Measurements from ENCODE around the gene FBLN1.

The FBLN1 gene

DNA sequence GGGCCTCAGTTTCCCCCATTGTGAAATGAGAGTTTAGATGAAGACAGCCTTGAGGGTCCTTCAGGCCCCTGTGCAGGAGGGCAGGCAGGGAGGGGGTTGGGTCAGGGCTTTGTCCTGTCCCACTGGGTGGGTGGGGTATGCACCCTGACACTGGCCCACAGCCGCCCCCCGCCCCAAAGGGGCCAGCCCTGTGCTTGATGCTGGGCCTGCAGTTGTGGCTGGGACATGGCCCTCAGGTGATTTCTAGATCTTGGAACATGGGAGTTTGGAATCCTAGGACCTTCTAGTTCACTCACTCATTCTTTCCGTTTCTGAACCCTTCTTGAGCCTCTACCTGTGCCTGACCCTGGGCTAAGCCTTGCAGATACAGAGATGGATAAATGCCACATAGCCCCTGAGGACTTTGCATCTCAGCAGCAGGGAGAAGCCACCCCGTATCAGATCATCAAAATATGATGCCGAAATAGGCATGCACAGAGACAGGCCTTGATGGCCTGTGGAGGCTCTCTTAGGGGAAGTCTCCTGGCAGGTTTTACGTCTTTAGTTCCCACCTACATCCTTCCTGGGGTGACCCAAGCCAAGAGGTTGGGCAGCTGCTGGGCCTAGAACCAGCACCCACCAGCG, 76.0 kb downstream of the FBLN1 start:
- TF ChIP-seq CTCF (IDR thresholded peaks at IDR 0.05; ENCODE audit: low read depth, low read length) = no peak
- no peak overlapping the region for H3K4me3 ChIP-seq (ENCODE audit: low read depth, low read length)

DNA sequence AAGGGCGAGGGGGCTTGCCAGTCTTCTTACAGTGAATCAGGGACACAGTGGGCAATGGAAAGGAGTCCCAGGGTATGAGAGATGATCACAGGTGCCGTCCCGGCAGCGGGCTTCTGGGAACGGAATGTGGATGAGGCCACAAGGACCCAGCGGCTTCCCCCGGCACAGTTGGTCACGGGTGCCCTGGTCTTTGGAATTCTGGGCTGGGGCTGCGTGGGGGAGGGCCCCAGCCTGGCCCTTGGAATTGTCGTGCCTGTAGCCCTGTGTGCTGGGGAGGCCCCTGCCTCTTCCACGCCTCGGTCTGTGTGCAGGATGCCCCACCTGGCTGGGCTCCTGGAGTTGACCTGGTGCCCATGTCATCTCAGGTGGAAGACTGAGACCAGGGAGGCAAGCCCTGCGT, 76.6 kb downstream of the FBLN1 start:
- no peak overlapping the region for H3K4me3 ChIP-seq (ENCODE audit: low read depth, low read length)
- TF ChIP-seq CTCF (IDR thresholded peaks at IDR 0.05; ENCODE audit: low read depth, low read length) = no peak

DNA sequence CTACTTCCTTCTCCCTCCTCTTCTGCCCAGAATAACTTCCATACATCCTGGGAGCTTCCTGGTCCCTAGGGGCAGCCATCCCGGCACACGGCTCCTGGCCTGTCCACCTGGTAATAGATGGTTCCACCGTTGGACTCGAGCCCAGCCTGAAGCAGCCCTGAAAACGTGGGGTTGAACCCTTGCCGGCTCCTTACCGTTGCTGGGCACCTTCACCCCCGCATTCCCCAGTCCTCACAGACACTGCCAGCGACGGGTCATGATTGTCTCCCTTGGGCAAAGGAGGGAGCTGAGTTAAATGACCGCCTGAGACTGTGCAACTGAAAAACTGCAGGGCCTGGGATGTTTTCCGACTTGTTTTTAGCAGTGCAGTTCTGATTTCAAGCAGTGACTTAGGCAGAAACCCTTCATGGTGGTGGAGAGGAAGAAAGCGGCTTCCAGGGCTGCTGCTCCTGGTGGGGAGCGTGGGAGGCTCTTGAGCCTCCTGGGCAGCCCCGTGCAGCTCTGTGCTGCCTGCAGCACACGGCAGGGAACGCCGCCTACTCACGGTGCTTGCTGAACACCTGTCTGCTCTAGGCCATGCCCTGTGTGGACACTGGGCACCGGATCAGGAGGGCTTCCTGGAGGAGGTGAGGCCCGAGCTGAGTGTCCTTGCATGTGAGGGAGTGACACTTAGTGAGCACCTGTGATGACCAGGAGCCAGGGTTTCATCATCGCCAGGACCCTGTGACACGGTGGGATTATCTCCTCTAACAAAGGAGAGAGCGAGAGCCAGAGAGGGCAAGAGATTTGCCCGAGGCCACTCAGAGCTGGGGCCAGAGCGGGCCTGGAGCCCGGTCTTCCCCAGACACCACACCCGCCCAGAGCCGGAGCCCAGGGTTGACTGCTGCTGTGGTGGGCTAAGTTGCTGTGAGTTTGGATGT, 77.4 kb downstream of the FBLN1 start:
- H3K4me3 ChIP-seq (ENCODE audit: low read depth, low read length) = no peak overlapping the region
- no peak for TF ChIP-seq CTCF (IDR thresholded peaks at IDR 0.05; ENCODE audit: low read depth, low read length)

- H3K4me3 ChIP-seq (ENCODE audit: low read depth, low read length) = no peak overlapping the region
- no peak for TF ChIP-seq CTCF (IDR thresholded peaks at IDR 0.05; ENCODE audit: low read depth, low read length)
Observed at GRCh38 chr22:45580726-45581381, 78.2 kb downstream of the FBLN1 start.

- no peak for TF ChIP-seq CTCF (IDR thresholded peaks at IDR 0.05; ENCODE audit: low read depth, low read length)
- no peak overlapping the region for H3K4me3 ChIP-seq (ENCODE audit: low read depth, low read length)
Observed at GRCh38 chr22:45581549-45582080, 78.9 kb downstream of the FBLN1 start.

DNA sequence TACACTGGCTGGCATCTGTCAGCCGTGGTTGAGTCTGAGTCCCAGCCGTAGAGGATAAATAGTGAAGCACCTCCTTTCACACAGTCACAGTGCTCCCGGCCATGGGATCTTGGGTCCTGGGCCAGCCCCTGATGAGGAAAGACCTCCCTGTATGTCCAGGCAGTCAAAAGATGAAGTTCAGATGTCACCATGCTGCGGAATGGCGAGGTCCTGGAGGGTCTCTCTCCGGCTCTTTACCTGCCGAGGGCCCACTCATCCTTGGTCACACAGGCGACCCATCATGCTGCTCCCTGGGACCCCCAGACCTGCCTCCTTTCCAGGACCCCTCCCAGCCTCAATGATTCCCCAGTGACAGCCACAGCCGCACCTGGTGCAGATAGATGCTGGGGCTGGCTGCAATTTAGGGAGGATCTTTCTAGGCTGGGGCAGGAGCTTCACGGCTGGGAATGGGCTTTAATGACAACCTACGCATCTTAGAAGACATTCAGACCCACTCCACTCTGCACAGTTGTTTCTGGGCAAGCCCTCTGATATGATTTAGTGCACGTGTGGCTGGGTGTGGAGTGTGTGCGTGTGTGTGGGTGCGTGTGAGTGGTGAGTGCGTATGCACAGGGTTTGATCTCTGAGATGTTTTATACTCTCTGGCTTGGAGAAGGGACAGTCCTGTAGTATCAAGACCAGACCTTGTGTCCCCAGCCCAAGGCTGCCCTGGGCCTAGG, 79.7 kb downstream of the FBLN1 start:
- no peak overlapping the region for H3K4me3 ChIP-seq (ENCODE audit: low read depth, low read length)
- TF ChIP-seq CTCF (IDR thresholded peaks at IDR 0.05; ENCODE audit: low read depth, low read length) = no peak
